Erythroblast (primary cell): ENCODE measurements around the gene ERICH6B.

Source experiments
- GATA1 ChIP-seq: IDR thresholded peaks from 2 replicates; pipeline ENCODE4 v1.6.1; 2011; ENCODE audit warnings: low read depth, mild to moderate bottlenecking, control low read depth, low read length, moderate library complexity
- POLR2A ChIP-seq: IDR thresholded peaks from 2 replicates; pipeline ENCODE4 v1.6.1; 2011; ENCODE audit warnings: mild to moderate bottlenecking, low read length

GRCh38 chr13:45592758-45593157 is 22.8 kb downstream of the ERICH6B start:
- TF ChIP-seq POLR2A: no peak
- TF ChIP-seq GATA1: no peak
